Activated T-cell treated with anti-CD3 and anti-CD28 coated beads, Interleukin-2, amount 50 U/mL, for 4 hours (primary cell): Measurements from ENCODE around the gene DIPK1B. TPM values are rescaled to one million over a fixed set of nuclear protein-coding genes. Genes with fewer than 3 reads are reported as not detected.
A peak's percentile ranks its signal among the peaks of the same experiment; 100 is the strongest.
"Not testable (repeated sequence)": the region's sequence is repeated elsewhere in the genome, so short reads cannot be mapped to it uniquely, and the experiment has no call there.

Source experiments
- ATAC-seq, 2 donors: fragments of 200-7000 bp; cut with Tn5 transposase; one replicate each; pipeline ENCODE4 v1.10.0; 2021
- DNase-seq: peaks from one replicate; pipeline ENCODE4 v3.0.0-alpha.2; 2020
- H3K27me3 Mint-ChIP-seq: one replicate; pipeline ENCODE4 v1.8.0; 2021; ENCODE audit warnings: low read depth, mixed read lengths
- H3K36me3 Mint-ChIP-seq: one replicate; pipeline ENCODE4 v1.8.0; 2022; ENCODE audit warnings: mixed read lengths; ENCODE audit not compliant: insufficient read depth
- H3K4me1 Mint-ChIP-seq: one replicate; pipeline ENCODE4 v1.8.0; 2021; ENCODE audit warnings: low read depth, mixed read lengths
- H3K4me3 Mint-ChIP-seq: one replicate; pipeline ENCODE4 v1.8.0; 2021; ENCODE audit warnings: mild to moderate bottlenecking, moderate library complexity, mixed read lengths
- H3K9me3 Mint-ChIP-seq: one replicate; pipeline ENCODE4 v1.8.0; 2021; ENCODE audit warnings: mixed read lengths
- total RNA-seq, 3 donors: library from RNA; stranded (reverse); gene quantifications; one replicate each; pipeline ENCODE4 v1.2.1, GENCODE V29; 2021

The DIPK1B gene
- total RNA-seq, 3 donors from 2014 or later = 0.16 to 0.18 TPM; not detected in 1

- Mint-ChIP-seq H3K9me3 (no peaks in the 10 kb centered on the region), H3K4me1 (peaks cover 18% of the 10 kb centered on the region), H3K4me3 (no peak overlapping the region), H3K27me3 (peaks cover 23% of the 10 kb centered on the region), H3K36me3 (no peaks in the 10 kb centered on the region)
- DNase-seq (no peak), ATAC-seq (no peak)
Observed at GRCh38 chr9:136697146-136697820, 15.1 kb upstream of the DIPK1B start.

- peaks cover 23% of the 10 kb centered on the region for H3K27me3 Mint-ChIP-seq
- H3K4me1 Mint-ChIP-seq = peaks cover 18% of the 10 kb centered on the region
- no peaks in the 10 kb centered on the region for H3K9me3 Mint-ChIP-seq
- H3K4me3 Mint-ChIP-seq = no peak overlapping the region
- DNase-seq (no peak), ATAC-seq (no peak)
- no peaks in the 10 kb centered on the region for H3K36me3 Mint-ChIP-seq
Observed at GRCh38 chr9:136697821-136698526, 14.4 kb upstream of the DIPK1B start.

GRCh38 chr9:136698635-136699246, 13.6 kb upstream of the DIPK1B start:
- ATAC-seq = no peak
- Mint-ChIP-seq H3K4me1 (peaks cover 18% of the 10 kb centered on the region), H3K9me3 (no peaks in the 10 kb centered on the region), H3K36me3 (no peaks in the 10 kb centered on the region), H3K27me3 (peaks cover 21% of the 10 kb centered on the region), H3K4me3 (no peak overlapping the region)
- no peak for DNase-seq

GRCh38 chr9:136700304-136700703, 12.1 kb upstream of the DIPK1B start:
- no peaks in the 10 kb centered on the region for H3K36me3 Mint-ChIP-seq
- H3K4me3 Mint-ChIP-seq = no peak overlapping the region
- peaks cover 18% of the 10 kb centered on the region for H3K4me1 Mint-ChIP-seq
- H3K27me3 Mint-ChIP-seq = peaks cover 16% of the 10 kb centered on the region
- H3K9me3 Mint-ChIP-seq = no peaks in the 10 kb centered on the region
- ATAC-seq = no peak
- DNase-seq = no peak

- ATAC-seq = peak; percentile 98 to 99
- Mint-ChIP-seq H3K4me3 (peak overlapping the region; percentile 75), H3K9me3 (no peaks in the 10 kb centered on the region), H3K36me3 (no peaks in the 10 kb centered on the region), H3K27me3 (peaks cover 17% of the 10 kb centered on the region), H3K4me1 (peaks cover 18% of the 10 kb centered on the region)
- DNase-seq = peak; percentile 38
Observed at GRCh38 chr9:136700959-136701667, 11.3 kb upstream of the DIPK1B start.

GRCh38 chr9:136701668-136702053, 10.7 kb upstream of the DIPK1B start:
- Mint-ChIP-seq H3K4me3 (peak overlapping the region; percentile 75), H3K4me1 (peaks cover 18% of the 10 kb centered on the region), H3K27me3 (peaks cover 17% of the 10 kb centered on the region), H3K36me3 (no peaks in the 10 kb centered on the region), H3K9me3 (no peaks in the 10 kb centered on the region)
- ATAC-seq = peak in 1 of 2 donors; percentile 3
- no peak for DNase-seq

GRCh38 chr9:136703276-136703860, 9.0 kb upstream of the DIPK1B start:
- Mint-ChIP-seq H3K36me3 (no peaks in the 10 kb centered on the region), H3K27me3 (peaks cover 9% of the 10 kb centered on the region), H3K4me3 (no peak overlapping the region), H3K4me1 (peaks cover 18% of the 10 kb centered on the region), H3K9me3 (no peaks in the 10 kb centered on the region)
- ATAC-seq (no peak), DNase-seq (no peak)

GRCh38 chr9:136704741-136705140, 7.6 kb upstream of the DIPK1B start:
- not testable (repeated sequence) for H3K36me3 Mint-ChIP-seq, H3K9me3 Mint-ChIP-seq, DNase-seq, H3K27me3 Mint-ChIP-seq, ATAC-seq, H3K4me3 Mint-ChIP-seq
- peaks cover 16% of the 10 kb centered on the region for H3K4me1 Mint-ChIP-seq

GRCh38 chr9:136705564-136705963, 6.8 kb upstream of the DIPK1B start:
- ATAC-seq = no peak
- Mint-ChIP-seq H3K9me3 (no peaks in the 10 kb centered on the region), H3K4me3 (no peak overlapping the region), H3K4me1 (peaks cover 11% of the 10 kb centered on the region), H3K27me3 (peaks cover 16% of the 10 kb centered on the region), H3K36me3 (no peaks in the 10 kb centered on the region)
- DNase-seq = no peak

GRCh38 chr9:136707011-136707410, 5.4 kb upstream of the DIPK1B start:
- Mint-ChIP-seq H3K27me3 (peaks cover 29% of the 10 kb centered on the region), H3K4me3 (no peak overlapping the region), H3K9me3 (no peaks in the 10 kb centered on the region), H3K4me1 (peaks cover 5% of the 10 kb centered on the region), H3K36me3 (no peaks in the 10 kb centered on the region)
- DNase-seq (no peak), ATAC-seq (no peak)

GRCh38 chr9:136707849-136708517, 4.4 kb upstream of the DIPK1B start:
- Mint-ChIP-seq H3K36me3 (no peaks in the 10 kb centered on the region), H3K9me3 (no peaks in the 10 kb centered on the region), H3K27me3 (peaks cover 29% of the 10 kb centered on the region), H3K4me1 (peaks cover 5% of the 10 kb centered on the region), H3K4me3 (no peak overlapping the region)
- no peak for ATAC-seq
- no peak for DNase-seq

- Mint-ChIP-seq H3K4me3 (no peak overlapping the region), H3K9me3 (no peaks in the 10 kb centered on the region), H3K4me1 (peaks cover 5% of the 10 kb centered on the region), H3K27me3 (peaks cover 42% of the 10 kb centered on the region), H3K36me3 (no peaks in the 10 kb centered on the region)
- no peak for ATAC-seq
- DNase-seq = no peak
Observed at GRCh38 chr9:136709454-136710109, 2.8 kb upstream of the DIPK1B start.

- Mint-ChIP-seq H3K4me3 (no peak overlapping the region), H3K36me3 (no peaks in the 10 kb centered on the region)
Observed at GRCh38 chr9:136710543-136710942, 1.8 kb upstream of the DIPK1B start.

More at GRCh38 chr9:136710543-136710942, 1.8 kb upstream of the DIPK1B start:
- Mint-ChIP-seq H3K9me3 (no peaks in the 10 kb centered on the region), H3K27me3 (peaks cover 39% of the 10 kb centered on the region), H3K4me1 (peaks cover 5% of the 10 kb centered on the region)
- no peak for DNase-seq
- no peak for ATAC-seq
